GM21526 (cell line): Measurements from ENCODE around the gene PRSS36.
A peak's percentile ranks its signal among the peaks of the same experiment; 100 is the strongest.
"Not testable (repeated sequence)": the region's sequence is repeated elsewhere in the genome, so short reads cannot be mapped to it uniquely, and the experiment has no call there.

Source experiments
- ATAC-seq: cut with Tn5 transposase; IDR thresholded peaks from one replicate; pipeline ENCODE4 v1.9.1; 2021; ENCODE audit warnings: moderate library complexity; ENCODE audit not compliant: unreplicated experiment, low FRiP score

The PRSS36 gene

DNA sequence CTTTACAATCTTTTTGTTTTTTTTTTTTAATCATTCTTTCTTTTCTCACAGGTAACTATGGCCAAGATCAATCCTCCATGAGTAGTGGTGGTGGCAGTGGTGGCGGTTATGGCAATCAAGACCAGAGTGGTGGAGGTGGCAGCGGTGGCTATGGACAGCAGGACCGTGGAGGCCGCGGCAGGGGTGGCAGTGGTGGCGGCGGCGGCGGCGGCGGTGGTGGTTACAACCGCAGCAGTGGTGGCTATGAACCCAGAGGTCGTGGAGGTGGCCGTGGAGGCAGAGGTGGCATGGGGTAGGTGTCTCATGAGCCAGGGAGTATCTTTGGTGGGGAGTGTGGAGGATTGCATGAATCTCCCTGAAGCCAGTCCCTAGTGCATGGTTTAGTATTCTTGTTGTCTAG is 35.0 kb upstream of the PRSS36 start:
- ATAC-seq = no peak

DNA sequence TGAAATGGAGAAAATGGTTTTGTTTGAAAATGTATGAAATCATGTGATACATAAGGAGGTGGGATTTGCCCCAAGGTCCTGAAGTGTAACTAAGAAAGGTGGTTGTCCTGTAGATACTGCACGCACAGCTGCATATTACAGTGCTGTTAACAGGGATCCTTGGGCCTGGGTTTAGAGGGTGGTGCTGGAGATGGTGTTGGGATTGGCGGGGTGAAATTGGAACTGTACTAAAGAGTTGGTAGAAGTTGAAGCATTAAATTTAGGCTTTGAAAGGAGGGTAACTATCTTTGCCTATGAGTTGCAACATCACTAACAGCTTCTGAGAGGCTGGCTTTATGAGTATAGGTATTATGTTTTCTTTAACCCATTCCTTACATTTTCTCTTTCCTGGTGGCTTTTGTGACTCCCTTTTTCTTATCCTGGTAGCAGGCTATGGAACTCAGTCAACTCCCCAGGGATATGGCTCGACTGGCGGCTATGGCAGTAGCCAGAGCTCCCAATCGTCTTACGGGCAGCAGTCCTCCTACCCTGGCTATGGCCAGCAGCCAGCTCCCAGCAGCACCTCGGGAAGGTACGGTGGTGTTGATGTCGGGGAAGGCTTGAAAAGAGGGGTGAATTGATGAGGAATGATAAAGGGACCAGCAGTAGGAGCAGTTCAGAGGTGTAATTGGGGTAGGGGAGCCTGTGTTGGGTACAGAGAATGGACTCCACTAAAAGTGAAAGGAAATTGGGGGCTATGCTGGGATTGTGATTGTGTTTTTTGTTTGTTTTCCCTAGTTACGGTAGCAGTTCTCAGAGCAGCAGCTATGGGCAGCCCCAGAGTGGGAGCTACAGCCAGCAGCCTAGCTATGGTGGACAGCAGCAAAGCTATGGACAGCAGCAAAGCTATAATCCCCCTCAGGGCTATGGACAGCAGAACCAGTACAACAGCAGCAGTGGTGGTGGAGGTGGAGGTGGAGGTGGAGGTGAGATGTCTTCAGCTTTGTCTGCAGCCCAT is 33.9 kb upstream of the PRSS36 start:
- ATAC-seq = no peak

DNA sequence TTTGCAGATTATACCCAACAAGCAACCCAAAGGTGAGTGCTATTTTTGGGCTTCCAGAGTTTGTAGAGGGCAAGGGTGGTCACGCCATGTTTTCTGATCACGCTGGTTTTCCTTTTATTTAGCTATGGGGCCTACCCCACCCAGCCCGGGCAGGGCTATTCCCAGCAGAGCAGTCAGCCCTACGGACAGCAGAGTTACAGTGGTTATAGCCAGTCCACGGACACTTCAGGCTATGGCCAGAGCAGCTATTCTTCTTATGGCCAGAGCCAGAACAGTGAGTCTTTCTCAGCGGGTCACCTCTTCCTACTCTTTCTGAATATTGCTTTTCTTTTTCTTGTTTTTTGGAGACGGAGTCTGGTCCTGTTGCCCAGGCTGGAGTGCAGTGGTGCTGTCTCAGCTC is 32.5 kb upstream of the PRSS36 start:
- no peak for ATAC-seq

DNA sequence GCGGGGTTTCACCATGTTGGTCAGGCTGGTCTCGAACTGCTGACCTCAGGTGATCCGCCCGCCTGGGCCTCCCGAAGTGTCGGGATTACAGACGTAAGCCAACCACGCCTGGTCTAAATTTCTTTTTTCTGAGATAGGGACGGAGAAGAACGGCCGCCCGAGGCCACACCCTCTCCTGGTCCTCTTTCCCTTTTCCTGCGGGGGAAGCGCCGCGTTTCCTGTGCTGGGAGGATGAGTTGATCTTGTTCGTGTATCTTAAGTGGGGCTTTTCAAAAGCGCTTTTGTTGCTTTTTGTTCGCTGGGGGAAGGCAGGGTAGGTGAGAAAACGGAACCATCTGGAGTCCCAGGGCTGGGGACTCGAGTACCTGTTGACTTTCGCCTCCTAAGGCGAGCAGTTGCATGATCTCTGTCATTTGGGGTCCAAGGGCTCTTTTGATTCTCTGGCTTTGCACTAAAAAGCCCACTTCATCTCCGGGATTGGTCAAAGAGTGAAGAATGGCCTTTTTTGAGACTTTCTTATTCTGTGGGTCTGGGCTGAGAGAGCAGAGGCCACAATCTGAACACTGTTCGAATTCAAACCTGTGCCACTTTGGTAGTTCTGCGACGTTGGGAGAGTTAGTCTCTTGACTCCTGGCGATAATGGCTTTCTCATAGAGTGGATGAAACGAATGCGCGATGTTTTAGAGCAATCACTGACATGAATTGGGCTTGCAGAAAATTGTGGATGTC is 31.4 kb upstream of the PRSS36 start:
- ATAC-seq = no peak

DNA sequence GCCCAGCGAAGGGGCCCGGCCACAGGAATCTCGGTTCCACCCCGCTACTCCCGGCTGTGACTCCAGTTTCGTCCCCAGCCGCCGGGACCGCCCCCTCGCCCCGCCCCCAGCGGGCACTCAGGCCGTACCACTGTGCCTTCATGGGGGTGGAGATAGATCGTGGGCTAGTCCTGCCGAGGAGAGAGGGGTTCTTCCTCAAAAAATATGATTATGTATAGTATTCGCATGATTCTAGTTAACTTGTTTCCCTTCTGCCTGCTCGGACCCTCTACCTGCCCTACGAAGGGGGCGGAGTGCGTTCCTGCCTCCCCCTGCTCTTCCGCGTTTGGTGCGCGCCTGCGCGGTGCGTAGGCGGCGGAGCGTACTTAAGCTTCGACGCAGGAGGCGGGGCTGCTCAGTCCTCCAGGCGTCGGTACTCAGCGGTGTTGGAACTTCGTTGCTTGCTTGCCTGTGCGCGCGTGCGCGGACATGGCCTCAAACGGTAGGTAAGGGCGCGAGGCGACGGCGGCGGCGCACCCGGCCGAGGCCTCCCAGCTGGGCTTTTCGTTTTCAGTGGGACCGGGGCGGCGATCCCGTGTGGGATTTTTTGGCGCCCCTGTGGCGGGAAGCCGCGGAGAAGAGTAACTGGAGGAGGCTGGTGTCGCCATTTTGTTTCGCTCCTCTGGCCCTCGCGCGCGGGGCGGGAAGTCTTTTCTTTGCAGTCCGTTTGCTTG is 30.0 kb upstream of the PRSS36 start, which contains the start of gene FUS:
Gene FUS (plus strand): TSS at position 393 of the 713 bp plus-strand sequence. CDS start 76 bp downstream, at position 469.
- ATAC-seq = peak; percentile 55

DNA sequence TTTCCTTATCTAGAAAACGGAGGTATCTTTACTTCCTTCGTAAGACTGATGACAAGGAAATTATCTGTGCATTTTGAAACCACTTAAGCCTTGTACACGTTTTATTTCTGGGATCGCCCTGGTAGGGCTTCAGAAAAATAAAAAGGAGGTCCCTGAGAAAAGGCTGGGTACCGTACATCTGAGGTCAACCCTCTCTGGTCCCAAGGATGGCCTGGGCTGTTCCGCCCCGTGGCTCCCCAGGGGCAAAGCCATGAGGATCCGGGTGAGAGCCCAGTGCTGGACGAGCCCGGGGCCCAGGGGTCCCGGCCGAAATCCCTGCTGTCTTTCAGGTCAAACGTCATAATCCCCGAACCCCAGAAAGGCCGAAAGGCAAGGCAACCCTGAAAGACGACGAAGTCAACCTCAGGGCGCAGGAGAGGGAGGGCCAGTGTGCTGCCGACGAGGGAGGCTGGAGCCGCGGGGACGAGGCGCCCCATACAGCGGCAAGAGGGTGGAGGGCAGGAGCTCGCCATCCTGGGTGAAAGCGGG is 29.4 kb upstream of the PRSS36 start:
- peak; percentile 9 for ATAC-seq

DNA sequence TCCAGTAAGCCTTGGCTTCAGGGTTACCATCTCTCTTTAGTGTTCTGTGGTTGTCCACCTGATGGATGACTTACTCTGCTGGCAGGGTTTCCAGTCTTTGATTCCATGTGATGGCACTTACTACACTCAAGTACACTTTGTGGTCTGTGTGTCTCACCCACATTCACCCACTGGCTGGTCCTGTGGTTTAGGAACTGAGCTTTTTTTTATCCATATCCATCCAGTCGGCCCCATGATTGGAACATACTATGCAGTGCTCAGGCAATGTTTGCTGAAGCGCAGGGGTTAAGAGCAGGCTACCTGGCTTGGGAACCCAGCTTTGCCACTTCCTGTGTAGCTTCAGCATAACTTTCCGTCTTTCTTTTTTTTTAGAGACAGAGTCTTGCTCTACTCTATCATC is 27.3 kb upstream of the PRSS36 start:
- no peak for ATAC-seq

DNA sequence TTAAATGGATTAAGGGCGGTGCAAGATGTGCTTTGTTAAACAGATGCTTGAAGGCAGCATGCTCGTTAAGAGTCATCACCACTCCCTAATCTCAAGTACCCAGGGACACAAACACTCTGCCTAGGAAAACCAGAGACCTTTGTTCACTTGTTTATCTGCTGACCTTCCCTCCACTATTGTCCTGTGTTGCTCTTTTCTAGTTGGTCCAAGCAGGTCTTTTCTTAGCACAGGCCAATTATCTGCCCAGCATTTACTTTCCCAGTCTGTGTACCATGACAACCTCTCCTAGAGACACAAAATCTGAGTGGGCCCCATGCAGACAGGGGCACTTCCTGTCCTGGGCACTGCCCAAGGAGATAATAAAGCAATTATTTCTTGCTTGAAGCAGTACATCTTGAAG is 20.2 kb upstream of the PRSS36 start:
- not testable (repeated sequence) for ATAC-seq

DNA sequence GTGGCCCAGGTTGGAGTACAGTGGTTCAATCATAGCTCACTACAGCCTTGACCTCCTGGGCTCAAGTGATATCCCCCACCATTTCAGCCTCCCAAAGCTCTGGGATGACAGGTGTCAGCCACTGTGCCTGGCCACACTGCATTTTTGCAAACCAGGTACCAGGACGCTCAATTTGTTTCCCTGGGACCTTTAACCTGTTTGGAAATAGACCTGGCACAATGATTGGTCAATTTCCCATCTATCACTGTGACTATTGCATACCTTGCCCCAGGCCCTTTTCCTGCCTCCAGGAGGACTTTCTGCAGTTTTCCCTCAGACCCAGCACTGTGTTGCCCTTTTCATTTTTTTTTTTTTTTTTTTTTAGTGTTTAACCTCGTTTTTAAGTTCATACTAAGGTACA is 19.0 kb upstream of the PRSS36 start:
- no peak for ATAC-seq

DNA sequence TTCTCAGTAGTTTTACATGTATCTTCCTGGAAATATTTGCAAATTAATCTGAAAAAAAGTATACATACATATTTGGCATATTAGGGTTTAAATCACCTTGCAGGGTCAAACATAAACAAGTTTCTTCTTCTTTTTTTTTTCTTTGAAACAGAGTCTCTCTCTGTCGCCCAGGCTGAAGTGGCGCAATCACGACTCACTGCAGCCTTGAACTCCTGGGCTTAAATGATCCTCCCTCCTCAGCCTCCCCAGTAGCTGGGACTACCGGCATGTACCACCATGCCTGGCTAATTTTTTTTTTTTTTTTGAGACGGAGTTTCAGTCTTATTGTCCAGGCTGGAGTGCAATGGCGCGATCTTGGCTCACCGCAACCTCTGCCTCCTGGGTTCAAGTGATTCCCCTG is 17.4 kb upstream of the PRSS36 start:
- no peak for ATAC-seq

DNA sequence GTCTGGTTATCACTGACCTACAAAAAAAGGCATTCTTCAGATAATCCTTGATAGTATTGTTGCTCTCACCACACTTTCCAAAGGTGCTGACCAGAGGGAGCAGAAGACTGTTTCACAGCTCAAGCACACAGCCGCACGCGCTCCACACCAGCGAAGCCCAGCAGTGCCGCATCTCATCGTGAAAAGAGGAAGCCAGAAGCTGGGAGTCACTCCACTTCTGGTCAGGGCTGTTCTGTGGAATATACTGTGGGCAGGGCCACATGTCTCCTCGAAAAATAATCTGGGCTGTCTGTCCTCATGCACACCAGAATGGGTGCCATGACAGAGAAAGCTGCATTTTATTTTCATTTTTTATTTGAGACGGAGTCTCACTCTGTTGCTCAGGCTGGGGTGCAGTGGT is 7.3 kb upstream of the PRSS36 start:
- ATAC-seq = no peak

DNA sequence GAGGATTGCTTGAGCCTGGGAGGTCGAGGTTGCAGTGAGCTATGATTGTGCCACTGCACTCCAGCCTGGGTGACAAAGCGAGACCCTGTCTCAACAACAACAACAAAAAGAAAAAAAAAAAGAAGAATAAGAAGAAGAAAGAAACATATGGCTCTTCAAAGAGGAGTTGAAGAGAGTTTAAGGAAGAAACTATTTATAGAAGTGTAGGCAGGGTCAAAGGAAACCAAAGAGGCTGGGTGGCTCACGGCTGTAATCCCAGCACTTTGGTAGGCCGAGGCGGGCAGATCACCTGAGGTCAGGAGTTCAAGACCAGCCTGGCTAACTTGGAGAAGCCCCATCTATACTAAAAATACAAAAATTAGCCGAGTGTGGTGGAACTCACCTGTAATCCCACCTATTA is 1.1 kb upstream of the PRSS36 start:
- ATAC-seq = not testable (repeated sequence)

DNA sequence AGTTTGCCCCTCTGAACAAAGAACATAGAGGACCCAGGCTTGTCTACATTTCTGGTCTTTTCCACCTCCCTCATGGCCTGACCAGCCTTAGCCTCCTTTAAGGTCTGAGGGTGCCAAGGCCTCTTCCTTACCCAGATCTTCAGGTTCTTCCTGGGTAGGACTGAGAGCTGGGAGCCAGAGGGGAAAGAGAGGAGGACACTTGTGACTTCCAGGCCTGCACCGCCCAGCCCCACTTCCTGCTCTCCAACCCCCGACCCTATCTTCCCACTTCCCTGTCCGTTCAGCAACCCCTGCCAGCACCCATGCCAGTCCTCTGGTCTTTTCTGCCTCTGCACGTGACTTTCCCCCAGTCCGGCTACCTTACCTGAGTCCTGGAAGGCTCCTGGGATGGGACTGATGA is 534 bp downstream of the PRSS36 start:
- no peak for ATAC-seq

DNA sequence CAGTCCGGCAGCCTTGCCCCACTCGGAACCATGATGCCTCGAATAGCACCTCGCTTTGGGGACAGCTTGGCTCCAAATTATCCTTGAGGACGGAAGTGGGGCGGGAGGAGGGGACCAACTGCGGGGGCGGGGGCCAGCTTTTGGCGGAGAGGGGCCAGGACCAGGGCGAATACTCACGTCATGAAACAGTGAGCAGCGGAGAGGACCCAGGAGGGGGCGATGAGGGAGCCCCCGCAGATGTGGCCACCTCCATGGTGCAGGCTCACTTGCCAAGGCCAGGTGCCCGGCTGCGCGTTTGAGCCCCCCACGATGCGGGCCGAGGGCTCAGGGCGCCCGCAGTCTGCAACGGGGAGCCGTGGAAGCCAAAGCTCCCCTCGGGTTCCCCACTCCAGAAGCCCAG is 970 bp downstream of the PRSS36 start:
- no peak for ATAC-seq

DNA sequence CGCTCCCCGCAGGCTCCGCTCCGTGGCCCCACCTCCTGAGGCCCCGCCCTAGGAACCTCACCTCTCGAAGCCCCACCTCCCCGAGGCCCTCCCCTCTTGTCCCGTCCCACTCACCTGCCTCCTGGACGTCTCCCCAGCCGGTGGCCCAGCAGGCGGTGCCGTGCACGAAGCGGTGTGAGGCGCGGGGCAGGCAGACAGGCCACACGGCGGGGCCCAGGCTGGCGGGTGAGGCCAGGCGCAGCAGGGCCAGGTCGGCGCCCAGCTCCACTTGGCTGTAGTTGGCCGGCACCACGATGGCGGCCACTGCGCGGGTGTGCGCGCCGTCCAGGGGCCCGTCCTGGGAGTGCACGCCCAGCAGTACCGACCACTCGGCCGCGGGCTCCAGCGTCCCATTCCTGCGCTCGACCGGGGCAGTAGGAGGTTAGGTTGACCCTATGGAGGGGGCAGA is 1.6 kb downstream of the PRSS36 start:
- no peak for ATAC-seq

DNA sequence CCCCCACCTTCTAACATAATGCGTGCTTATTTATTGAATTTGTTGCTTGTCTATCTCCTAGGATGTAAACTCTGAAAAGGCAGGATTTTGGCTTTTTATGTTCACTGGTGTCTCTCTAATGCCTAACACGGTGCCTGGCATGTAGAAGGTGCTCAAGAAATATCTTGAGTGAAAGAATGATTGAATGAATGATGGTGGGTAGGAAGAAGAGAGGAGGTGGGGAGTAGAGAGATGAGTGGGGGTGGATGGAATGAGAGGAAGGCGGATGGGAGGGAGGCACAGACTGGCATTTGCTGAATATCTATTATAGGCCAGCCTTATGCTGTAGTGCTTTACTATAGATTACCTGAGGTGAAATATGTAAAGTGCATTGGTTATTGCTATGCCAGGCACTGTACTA is 2.3 kb downstream of the PRSS36 start:
- ATAC-seq = no peak

DNA sequence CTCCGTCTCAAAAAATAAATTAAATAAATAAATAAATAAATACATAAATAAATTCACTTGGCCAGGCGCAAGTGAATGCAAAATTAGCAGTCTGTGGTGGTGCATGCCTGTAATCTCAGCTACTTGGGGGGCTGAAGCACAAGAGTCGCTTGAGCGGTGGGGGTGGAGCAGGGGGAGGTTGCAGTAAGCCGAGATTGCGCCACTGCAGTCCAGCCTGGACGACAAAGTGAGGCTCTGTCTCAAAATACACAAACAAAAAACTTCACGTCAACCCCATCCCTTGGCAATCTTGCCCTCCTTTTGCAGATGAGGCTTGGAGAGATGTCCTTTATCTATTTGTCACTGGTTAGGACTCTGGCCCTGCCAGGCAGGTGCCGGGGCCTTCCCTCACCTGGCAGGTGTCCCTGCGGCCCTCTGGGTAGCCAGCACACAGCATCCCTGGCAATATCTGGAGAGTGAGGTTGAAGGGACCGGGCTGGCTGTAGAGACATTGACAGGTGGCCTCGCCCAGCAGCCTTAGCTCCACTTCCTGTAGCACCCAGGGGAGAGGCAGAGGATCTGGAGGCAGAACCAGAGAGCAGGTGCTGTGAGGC is 4.4 kb downstream of the PRSS36 start:
- ATAC-seq = no peak

DNA sequence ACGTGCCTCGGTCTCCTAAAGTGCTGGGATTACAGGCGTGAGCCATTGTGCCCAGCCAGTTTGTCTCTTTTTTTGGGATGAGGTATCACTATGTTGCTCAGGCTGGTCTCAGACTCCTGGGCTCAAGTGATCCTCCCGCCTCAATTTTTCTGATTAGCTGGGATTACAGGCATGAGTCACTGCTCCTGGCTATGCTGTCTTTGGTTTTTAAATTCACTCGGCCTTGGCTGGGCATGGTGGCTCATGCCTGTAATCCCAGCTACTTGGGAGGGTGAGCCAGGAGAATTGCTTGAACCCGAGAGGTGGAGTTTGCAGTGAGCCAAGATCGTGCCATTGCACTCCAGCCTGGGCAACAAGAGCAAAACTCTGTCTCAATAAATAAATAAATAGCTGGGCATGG is 5.4 kb downstream of the PRSS36 start:
- ATAC-seq = not testable (repeated sequence)

DNA sequence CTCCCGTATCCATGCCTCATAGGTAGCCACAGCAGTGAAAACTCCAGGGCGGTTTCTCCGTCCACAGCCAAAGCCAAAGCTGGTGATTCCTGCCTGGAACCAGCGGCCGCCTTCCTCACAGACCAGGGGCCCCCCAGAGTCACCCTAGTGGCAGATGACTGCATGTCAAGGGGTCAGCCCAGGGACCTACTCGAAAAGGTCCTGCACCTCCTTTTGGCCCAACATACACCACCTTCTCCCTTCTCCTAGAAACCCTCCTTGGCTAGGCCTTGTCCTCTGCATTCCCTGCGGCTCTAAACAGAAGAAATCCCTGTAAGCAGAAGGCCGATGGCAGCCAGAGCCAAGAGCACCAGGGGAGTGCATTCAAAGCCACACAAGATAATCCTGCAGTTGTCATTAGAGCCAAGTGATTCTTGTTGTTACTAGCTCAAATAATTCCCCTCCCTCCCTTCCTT is 6.1 kb downstream of the PRSS36 start:
- no peak for ATAC-seq

DNA sequence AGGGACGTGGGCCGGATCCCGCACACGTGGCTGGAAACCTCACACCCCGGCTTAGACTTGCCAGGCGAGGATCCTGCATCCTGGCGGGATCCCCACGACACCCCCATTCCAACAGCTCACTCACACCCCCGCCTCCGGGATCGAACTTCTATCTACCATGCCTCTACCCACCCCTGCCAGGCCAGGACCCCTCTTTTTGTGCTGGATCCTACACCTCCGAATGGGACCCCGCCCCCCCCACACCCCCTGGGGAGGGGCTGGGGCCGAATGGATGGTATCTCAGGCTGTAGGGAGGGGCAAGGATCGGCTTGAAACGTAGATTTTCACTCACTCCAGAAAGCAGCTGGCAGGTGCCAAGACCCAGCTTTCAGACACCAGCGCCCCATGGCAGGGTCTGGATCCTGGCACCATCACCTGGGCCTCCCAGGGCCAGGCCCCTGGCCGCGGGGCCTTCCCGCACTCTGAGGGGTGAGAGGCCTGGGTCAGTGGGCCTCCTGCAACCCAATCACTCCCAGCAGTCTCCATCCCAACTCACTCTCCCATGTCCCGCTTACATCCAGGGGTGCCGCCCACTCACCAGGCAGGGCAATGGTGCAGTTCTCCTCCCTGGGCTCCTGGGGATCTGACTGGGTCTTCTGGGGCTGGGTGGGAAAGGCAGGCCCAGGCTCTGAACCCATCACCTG is 6.7 kb downstream of the PRSS36 start:
- no peak for ATAC-seq
